HTERT RPE-1 (cell line): Measurements from ENCODE around the gene VPS35L.

Source experiments
- in situ Hi-C: fragments of 300-500 bp; cut with MboI; formaldehyde crosslinking; loops from 4 replicates; pipeline ENCODE4 v1.14.3; 2020; ENCODE audit warnings: low sequenced_read_pairs

VPS35L gene

DNA sequence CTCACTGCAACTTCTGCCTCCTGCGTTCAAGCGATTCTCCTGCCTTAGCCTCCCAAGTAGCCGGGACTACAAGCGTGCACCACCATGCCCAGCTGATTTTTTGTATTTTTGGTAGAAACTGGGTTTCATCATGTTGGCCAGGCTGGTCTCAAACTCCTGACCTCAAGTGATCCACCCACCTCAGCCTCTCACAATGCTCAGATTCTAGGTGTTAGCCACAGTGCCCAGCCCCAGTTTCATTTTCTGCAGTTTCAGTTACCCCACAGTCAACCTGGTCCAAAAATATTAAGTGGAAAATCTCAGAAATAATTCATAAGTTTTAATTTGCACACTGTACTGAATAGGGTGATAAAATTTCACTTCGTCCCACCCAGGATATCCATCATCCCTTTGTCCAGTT, 133.8 kb downstream of the VPS35L start:
- in situ Hi-C loops, result no loop called here

DNA sequence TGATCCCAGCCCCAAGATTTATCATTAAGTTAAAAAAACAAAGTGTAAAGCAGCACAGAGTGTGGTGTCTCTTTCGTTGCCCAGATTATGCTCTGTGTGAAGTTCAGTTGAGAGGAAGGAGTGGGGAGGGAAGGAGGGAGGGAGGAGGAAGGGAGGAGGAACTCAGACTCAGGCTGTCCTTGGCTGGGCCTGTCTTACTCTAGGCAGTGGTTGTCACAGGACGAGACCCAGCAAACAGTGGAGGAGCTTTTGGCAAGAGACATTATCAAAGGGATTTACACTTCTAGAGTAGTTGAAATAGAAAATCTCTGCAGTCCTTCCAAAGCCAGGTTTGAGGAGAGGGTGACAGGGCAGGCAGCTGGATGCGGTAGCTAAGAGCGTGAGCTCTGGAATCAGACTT, 134.7 kb downstream of the VPS35L start:
- in situ Hi-C loops, result no loop called here

DNA sequence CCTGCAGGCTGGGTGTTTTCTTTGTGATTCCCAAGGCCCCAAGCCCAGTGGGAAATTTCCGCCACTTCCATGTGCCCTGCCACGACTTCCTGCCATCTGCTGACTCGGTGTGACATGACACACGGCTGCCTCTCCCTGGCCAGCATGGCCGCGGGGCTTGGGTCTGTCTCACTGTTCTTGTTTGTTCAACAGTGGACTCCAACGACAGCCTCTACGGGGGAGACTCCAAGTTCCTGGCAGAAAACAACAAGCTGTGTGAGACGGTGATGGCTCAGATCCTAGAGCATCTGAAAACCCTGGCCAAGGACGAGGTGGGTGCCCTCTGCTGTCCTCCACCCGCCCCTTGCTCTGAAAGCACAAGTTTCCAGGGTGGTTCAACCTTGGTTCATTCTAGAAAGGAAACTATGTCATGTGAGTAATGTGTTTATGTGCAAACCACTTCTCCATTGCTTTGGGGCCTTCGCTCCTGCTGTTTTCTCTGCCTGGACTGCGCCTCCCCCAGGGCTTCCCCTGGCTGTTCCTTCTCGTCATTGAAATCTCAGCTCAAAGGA, 135.7 kb downstream of the VPS35L start:
- in situ Hi-C loops, result no loop called here

DNA sequence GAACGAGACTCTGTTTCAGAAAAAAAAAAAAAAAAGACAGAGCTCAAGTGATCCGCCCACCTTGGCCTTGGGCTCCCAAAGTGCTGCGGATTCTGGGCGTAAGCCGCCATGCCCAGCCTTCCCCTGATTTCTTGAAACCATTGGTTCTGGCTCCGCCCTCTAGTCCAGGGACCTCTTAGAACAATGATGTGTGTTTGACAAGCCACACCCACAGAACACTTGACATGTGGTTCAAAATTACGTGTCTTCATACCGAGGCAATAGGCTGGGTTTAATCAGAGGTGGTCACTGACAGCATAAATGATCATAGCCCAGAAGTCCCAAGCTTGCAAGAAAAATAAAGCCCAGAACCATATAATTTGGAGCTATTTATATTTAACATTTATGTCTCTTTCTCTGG, 139.5 kb downstream of the VPS35L start:
- in situ Hi-C loops, result no loop called here

DNA sequence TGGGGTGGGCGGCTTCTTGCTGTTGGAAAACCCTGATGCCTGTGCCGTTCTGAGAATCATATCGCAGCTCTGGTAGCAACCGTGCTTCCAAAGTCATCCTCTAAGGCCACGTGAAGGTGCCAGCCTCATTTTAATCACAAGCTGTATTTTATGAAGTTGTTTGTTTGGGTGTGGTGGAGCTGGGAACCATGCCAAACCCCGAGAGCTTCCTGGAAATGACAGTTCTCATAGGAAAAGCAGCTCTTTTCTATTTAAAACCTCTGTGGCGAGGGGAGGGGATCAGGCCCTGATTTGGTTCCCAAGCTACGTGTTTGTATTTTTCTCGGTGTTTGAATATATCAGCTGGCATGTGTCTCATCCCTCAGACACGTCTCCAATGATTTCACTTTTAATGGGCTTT, 140.8 kb downstream of the VPS35L start:
- in situ Hi-C loops, result no loop called here

DNA sequence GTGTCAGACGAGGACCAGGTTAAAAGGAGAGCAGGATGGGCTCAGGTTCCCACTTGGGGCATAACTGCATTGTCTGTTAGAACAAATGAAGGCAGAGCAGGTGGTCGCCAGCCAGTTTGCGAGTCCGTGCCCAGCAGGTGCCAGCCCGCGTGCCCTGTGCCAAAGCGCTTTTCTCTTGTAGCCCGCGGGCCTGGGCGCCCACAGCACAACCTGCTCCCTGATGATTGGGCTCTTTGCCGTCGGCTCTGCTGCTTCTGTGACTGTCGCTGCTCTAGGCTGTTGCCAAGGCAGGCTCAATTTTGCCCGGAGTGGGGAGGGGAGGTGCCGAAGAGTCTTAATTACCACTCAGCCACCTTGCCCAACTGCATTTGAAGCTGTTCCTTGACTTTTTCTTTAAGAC, 141.5 kb downstream of the VPS35L start:
- in situ Hi-C loops, result no loop called here

DNA sequence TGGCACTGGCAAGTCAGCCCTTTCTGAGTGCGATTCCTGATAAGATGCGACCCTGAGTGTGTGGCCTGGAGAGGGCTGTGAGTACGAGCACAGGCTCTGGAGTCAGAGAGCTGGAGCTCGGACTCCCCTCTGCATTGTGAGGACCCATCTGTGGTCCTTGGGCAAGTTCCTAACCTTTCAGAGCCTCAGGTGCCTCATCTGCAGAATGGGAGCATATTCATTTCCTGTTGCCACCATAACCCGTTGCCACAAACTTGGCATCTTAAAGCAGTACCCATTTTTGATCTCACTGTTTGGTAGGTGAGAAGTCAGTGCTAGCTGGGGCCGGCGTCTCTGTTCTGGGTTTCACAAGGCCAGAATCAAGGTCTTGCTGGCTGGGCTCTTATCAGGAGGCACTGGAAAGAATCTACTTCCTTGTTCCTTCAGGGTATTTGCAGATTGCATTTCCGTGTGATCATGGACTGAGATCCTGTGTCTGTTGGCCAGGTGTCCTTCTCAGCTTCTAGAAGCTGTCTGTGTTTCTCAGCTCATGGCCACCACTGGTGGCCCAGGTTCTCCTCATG, 142.3 kb downstream of the VPS35L start:
- in situ Hi-C loops, result no loop called here

DNA sequence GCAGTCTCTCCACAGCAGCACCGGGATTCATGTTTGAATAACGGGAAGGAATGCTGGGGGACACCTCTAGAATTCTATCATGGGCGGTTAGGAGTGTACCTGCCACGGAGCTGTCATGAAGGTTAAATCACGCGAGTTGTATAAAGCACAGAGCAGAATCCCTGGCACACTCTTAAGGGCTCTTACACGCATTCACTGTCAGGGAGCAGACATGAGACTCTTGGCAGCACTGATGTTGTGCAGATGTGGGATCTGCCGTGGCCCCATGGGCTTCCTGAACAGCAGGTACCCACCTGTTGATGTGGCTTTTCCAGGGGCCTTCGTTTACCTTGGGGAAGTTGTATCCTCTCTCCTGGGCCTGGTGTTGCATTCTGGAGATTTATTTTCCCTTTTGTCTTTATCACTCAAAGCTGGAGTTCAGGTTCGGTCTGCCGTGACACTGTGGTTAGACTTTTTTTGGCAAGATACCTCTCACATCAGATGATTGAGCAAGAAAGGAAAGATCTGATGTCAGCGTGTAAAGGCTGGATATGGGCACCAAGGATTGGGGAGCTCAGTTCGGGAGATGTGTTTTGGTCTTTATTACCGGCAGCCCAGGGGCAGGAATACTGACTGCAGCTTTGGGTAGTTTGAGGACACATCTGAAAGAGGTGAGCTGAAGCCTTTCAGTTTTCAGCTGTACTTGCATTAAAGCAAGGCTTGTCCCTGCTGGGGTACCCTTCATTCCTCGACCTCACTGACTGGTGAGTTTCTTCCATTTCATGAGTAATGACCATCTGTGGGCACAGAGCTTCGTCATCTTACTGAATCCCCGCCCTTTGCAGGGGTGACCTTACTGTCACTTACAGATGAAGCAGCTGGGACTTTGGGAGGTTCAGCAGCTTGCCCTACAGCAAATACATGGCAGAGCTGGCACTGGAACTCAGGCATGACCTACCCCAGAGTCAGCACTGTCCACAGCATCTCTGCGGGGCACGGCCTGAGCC, 143.3 kb downstream of the VPS35L start:
- in situ Hi-C loops, result no loop called here

DNA sequence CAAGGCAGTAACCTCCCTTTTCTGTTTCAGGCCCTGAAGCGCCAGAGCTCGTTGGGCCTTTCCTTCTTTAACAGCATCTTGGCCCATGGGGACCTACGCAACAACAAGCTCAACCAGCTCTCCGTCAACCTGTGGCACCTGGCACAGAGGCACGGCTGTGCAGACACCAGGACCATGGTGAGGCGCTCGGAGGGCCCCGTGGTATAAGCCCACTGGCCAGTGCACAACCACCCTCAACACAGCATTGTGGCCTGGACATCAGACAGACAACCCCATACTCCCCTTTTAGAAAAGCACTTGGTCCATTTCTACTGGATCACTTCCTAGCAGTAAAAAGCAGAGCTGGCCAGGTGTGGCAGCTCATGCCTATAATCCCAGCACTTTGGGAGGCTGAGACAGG, 144.0 kb downstream of the VPS35L start:
- in situ Hi-C loops, result no loop called here

DNA sequence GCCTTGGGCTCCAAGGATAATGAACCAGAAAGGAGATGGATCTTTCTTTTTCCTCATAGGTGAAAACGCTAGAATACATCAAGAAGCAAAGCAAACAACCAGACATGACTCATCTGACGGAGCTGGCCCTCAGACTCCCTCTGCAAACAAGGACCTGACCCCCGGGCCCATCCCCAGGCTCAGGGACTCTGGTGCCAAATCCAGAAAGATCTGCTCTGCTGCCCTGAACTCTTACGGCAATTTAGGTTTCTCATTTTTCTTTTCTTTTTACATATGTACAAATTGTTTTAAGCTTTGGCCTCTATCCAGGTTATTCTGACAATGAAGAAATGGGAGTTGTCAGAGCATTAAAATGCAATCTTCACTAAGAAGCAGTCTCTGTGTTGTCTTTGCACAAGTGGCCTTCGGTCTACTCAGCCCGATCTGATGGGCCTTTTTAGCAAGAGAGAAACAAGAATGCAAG, 144.8 kb downstream of the VPS35L start:
- in situ Hi-C loops, result no loop called here

DNA sequence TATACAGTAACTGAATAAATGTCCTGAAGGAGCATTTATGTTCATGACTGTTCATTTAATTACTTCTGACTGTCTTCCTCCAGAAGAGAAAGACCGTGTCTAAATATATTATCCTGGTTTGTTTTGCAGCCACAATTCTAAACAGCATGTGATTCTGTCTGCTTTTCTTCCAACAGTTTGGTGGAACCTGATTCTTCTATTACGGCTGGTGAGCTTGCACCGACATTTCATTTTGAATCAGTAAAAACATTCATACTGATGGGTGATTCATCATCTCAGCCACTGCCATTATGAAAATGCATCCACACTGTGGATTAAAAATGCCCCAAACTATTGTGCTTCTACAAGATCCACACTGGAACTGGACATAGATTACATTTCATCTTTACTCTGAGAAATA, 145.6 kb downstream of the VPS35L start:
- in situ Hi-C loops, result no loop called here

DNA sequence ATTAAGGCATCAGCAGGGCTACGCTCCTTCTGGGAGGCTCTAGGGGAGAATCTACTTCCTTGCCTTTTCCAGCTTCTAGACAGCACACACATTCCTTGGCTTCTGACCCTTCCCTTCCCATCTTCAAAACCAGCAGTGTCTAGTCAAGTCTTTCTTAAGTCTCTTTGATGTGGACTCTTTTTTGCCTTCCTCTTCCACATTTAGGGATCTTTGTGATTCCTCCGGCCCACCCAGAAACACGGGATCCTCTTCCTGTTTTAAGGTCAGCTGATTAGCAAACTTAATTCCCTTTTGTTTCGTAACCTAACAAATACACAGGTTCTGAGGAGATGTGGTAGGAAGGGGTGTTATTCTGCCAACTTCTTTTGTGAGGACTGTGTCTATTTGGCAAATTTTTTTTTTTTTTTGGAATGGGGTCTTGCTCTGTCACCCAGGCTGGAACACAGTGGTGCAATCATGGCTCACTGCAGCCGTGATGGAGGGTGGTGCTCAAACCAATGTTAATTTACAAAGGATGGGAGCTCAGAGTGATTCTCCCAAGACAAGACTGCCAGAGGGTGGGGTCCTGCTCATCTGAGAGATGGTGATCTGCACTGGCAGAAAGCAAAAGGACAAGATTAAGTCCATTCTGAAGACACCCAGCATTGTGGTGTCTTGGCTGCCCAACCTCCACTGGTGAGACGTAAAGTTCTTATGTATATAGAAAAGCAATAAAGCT, 147.8 kb downstream of the VPS35L start:
- in situ Hi-C loops, result no loop called here

DNA sequence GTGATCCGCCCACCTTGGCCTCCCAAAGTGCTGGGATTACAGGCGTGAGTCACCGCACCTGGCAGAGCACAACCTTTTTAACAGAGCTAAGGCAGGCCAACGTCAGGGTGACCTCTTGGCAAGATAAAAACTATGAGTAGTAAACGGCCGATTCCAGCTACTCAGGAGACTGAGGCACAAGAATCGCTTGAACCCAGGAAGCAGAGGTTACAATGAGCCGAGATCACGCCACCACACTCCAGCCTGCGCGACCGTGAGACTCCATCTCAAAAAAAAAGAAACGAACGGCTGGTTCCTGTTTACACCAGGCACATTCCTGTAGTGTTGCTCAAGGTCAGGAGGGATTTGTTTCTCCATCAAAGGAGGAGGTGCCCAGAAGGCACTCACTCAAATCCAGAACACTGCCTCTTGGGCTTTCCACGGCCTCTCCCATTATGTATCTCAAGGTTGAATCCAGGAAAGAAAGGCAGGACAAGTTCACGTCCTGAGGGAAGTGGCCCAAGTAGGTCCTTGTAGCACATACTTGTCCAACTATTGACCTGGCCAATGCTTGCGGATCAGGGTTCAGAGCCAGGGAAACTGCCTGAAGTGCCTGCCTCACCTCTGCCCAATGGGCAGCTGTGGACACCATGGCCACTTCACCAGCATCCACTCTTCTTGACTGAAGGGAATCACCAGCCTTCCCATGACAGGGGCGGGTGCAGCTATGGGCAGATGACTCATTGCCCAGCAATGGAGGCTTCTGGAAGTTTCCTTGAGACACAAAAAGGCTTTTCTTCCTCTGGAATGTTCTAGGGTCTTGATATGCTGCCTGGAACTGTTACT, 149.0 kb downstream of the VPS35L start:
- in situ Hi-C loops, result no loop called here

DNA sequence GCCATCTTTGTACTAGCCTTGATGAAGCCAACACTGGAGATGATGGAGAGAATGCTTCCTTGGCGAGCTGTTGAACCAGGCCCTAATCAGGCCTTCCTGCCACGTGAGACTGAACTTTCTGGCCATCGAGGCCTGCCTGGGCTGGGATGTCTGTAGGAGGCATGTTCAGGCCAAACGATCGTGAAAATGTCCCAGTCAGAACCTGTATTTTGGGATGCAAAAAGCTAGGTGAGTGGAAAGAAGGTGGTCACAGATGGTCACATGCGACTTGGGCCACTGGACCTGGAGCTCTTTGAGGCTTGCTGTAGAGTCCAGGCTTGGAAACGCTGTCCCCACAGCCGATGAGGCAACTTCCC, 149.6 kb downstream of the VPS35L start:
- in situ Hi-C loops, result no loop called here

DNA sequence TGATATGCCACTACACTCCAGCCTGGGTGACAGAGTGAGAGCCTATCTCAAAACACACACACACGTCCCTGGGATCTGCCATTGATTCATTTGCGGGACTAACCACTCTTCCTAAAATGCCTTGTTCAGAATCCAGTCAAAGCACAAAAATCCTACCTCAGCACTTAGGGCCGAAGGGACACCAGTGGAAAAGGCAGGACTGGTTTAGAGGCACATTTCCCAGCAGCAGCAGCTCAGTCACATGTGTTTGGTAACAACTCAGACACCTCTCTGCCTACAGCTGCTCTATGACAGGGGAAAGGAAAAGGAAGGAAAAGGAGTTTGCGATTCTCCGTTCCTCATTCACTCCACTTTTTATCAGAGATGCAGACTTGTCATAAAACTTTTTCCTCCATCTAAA, 150.3 kb downstream of the VPS35L start:
- in situ Hi-C loops, result no loop called here

DNA sequence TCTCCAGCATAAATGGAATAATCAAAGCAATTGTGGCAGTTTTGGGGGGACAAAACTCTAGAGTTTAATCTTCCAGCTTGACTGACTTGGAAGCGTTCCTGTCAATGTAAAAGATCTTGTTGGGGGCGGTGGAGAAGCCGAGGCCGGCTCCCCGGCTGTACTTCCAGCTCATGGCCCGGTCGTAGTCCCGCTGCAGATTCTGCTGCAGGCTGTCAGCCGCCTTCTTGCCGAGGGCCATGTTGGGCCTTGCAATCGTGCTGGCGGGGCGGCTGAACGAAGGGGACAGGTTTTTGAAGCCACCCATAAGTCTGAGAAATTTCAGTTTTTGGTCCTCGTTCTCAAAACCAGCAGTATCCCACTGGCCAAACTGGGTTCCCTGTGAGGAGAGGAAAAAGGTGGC, 151.3 kb downstream of the VPS35L start:
- in situ Hi-C loops, result no loop called here

DNA sequence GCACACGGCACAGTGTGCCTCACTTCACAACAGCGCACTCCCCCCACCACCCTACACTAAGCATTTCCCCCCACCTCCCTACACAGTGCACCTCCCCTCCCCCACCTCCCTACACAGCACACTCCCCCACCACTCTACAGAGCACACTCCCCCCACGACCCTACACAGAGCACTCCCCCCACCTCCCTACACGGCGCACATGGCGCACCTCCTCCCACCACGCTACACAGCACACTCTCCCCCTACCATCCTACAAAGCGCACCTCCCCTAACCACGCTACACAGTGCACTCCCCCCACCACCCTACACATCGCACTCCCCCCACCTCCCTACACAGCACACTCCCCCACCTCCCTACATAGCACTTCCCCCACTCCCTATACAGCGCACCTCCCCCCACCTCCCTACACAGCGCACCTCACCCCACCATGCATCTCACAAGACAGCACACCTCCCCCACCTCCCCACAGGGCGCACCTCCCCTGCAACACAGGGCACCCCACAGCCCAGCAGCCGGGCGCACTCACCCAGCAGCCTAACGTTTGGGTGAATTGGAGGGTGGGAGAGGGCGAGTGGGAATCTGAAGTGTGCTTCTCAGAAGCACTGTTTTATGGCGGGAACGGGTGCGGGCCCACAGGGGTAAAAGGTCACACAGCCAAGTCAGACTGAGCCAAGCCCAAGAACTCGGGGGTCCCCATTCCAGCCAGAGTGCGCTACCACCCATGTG, 152.2 kb downstream of the VPS35L start:
- in situ Hi-C loops, result no loop called here

DNA sequence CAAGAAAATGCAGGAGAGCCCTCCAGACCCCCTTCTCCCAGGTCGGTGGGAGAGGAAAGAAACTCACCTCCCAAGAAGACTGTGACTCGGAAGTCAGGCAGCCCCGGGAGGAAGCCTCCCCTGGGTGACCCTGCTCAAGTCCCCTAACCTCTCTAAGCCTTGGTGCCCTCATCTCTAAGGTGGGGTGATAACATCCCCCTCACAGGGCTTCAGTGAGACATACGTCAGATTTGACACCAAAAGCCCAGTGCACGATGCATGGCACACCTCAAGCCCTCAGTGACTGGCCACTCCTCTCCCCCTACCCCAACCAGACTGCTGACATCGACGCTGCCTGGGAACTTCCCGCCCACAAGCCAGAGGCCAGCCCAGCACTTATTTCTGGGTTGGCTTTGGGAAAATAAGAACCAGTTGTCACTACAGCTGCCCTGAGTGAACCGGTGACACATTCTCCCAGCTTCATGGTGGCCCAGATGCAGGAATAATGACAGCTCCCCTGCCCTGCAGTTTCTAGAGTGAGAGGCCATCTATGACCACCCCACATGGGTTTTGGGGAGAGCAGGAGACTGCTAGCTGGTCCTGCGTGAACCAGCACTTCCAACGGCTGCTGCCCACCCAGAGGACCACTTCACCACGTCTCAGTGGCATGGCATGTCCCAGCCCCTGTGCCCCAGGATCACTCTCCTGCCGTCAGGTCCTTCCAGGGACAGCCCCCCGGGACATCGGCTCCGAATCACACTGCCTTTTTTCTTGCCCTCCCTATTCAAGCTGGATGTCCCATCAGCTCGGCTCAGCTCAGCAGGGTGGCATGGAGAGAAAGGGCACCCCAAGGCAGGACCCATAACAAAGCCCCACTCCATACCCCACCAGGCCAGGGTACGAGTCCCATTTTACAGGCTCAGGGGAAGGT, 153.0 kb downstream of the VPS35L start:
- in situ Hi-C loops, result no loop called here
